Measurements from ENCODE around the gene RNH1.
A peak's percentile ranks its signal among the peaks of the same experiment; 100 is the strongest.

RNH1 gene

DNA sequence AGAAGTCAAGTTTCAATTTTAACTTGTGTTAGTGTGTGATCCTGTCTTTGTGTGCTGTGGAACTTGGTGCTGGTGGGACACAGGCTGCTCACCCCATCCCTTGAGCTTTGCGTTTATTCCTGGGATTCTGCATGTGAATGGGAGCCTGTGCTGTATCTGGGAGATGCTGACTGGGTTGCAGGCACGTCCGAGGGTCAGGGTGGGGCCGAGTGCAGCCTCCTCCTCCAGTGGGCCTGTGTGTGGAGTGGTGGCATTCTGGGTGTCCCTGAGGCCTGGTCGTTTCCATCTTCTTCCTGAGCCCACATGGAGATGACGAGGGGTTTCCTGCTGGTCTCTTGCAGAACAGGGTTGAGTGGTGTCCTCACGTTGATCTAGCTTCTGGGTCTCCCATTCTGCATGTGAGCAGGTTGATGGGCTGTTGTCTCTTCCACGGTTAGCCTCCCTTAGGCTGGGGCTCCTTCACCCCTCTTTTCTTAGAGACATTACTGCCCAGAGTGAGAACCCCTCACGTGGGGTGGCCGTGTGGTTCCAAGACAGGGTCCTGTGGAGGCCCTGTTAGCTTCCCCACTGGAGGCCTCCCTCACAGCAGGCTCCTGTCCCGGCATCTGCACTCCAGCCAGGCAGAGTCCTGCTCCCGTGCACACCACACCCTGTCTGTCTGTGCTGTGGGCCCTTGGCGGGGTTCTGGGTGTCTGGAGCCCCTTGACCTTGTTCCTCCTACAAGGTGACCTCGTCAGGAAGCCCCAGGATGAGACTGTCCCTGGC lies 52.1 kb downstream of the RNH1 start:
- DNase-seq, result no peak

DNA sequence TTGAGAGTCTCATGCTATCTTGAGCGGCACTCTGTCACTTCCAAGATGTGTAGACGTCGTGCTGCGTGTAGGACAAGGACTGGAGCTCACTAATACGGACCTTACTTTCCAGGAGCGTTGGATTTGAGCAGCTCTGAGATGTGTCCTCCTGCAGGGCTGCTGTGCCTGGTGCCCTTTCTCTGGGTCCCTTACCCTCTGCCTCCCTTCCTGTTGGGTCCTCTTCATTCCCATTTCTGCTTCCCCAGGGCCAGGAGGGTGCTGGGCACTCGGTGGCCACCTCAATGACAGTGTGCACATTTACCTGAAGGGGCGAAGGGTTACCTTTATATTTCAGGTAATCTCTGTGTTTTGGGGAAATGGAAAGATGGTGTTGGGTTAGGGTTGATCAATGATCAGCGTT lies 53.0 kb downstream of the RNH1 start:
- DNase-seq, result no peak

DNA sequence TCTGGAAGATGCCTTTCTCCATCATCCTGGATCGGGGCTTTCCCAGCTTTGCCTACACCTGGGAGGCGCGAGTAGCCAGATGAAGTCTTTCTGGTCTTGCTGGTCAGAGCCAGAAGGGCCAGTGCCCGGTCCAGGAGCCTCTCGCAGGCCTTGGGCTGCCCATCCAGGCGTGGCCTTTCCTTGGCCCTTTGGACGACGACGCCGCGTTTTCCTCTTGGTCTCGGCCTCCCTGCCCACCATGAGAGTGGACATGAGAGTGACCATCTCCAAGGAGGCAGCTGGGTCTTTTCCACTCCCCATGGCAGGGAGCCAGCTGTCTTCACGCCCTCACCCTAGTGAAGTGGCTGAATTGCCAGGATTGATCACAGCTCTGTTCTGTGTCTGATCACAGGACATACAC lies 53.5 kb downstream of the RNH1 start:
- DNase-seq, result no peak

DNA sequence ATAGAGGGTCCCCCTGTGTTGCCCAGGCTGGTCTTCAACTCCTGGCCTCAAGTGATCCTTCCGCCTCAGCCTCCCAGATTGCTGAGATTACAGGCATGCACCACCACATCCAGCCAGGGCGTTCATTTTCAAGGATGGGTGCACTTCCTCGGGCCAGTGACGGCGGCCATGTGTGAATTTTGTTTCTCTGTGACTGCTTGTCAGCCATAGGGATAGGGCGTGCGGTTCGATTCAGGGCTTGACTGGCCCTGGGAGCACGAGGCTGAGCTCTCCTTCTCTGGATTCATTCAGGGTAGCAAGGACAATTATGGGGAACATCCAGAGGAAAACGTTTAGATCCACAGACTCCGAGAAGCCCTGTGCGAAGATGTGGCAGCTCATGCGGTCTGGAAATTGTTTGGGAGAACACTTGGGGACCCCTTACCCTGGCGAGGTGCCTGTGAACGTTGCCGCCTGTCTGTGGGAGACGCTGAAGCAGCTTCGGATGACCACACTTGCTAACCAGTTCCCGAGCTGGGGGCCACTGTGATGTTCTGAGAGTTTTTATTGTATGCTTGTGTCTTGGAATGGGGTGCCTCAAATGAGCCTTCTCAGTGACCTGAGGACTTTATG lies 54.0 kb downstream of the RNH1 start:
- no peak for DNase-seq

DNA sequence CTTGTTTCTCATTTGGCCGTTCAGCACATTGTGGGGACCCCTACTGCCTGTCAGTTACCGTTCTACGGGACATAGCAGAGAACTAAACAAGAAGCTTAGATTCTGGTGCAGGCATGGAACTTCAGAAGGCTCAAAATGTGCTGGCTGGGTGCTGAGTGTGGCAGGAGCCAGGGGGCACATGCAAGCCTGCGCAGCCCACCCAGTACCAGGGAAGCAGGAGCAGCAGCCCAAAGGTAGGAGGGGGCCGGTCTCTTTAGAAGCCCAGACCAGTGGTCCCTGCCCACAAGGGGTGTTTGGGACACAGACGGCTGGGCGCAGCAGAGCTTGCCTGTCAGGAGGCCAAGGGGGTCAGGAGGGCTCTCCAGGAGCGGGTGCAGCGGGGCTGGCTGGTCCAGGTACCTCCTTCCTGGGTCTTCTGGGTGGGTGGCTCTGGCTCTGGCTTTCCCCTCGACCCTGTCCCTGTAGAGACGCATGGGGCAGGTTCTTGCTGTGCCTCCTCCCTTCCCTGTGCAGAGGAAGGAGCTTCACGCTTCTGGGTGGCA lies 54.8 kb downstream of the RNH1 start:
- no peak for DNase-seq

DNA sequence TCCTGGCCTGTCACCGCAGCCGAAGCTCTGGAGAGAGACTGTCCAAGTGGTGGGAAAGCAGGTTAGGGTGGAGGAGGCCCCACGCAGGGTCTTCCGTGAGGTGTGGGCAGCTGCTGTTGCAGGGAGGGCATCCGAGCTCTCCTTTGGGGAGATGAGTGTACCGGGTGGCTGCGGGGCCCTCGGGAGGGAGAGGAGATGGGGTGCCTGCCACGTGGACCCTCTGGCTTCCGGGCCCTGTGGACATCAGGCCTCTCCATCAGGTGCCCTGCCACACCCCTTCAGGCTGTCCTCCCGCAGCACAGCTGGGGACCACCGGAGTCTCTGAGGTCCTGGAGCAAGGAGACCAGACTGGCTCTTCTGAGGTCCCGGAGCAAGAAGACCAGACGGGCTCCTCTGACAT lies 55.3 kb downstream of the RNH1 start:
- no peak for DNase-seq

DNA sequence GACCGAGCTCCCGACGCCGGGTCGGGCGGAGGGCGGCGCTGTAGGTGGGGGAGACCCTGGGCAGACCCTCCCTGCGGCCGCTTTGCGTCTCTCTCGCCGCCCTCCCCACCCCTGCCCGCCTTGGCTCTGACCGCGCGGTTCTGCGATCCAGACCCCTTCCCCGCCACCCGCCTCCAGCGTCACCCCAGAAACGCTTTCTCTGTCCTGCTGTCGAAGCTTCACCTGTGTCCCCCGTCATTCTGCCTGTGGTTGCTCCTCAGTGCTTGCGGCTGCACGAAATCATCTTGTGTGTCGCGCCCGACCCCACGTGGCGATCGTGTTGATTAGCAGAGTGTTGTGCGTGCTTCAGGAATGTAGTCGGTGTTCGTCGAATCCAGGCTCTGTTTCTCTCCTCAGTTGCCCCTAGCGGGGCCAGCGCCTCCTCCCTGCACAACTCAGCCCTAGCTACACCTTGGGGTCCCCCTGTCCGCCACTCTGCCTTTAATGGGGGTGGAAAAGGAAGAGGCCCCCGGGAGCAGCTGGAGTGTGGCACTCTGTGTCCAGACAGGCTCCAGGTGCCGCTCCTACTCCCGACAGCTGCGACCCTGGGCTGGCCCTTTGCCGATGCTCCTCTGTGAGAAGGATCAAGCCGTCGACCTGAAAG lies 56.1 kb downstream of the RNH1 start:
- DNase-seq, result peak; percentile 39 to 68 (median 58)

DNA sequence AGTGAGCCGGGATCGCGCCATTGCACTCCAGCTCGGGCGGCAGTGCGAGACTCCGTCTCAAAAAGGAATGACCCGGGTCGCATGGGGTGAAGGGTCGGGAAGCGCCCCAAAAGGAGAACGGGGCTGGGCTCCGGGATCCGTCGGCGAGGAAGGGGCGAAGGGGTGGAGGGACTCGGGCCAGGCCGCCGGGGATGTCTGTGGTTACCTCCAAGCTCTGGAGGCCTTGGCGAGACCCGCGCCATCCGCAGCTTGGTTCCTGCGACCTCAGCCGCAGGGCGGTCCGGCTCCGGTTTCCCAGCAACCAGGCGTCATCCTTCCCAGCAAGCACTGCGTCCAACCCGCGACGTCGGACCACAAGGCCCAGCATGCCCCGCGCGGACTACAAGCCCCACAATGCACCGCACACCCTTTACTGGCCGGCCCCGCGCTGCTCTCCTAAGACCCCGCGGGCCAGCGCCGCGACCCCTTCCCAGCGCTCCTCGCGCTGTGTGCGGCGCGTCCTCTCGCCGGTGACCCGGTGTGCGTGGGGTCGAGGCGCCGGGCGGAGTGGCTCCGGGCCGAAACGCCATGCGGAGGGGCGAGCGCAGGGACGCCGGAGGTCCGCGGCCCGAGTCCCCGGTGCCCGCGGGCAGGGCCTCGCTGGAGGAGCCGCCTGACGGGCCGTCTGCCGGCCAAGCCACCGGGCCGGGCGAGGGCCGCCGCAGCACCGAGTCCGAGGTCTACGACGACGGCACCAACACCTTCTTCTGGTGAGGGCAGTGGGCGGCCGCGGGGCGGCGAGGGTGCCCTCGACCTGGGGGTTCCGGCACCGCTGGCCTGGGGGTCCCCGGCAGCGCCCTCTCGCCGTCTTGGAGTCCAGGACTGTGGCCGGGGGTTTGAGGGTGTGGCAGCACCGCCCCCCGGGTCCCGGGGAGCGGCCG lies 56.9 kb downstream of the RNH1 start, which contains the start of gene PTDSS2:
Gene PTDSS2, plus strand, starts transcription at position 391 of the 920 bp plus-strand sequence. Its CDS starts 177 bp downstream, at position 568.
- DNase-seq, result peak; percentile 83 to 89 (median 87)

DNA sequence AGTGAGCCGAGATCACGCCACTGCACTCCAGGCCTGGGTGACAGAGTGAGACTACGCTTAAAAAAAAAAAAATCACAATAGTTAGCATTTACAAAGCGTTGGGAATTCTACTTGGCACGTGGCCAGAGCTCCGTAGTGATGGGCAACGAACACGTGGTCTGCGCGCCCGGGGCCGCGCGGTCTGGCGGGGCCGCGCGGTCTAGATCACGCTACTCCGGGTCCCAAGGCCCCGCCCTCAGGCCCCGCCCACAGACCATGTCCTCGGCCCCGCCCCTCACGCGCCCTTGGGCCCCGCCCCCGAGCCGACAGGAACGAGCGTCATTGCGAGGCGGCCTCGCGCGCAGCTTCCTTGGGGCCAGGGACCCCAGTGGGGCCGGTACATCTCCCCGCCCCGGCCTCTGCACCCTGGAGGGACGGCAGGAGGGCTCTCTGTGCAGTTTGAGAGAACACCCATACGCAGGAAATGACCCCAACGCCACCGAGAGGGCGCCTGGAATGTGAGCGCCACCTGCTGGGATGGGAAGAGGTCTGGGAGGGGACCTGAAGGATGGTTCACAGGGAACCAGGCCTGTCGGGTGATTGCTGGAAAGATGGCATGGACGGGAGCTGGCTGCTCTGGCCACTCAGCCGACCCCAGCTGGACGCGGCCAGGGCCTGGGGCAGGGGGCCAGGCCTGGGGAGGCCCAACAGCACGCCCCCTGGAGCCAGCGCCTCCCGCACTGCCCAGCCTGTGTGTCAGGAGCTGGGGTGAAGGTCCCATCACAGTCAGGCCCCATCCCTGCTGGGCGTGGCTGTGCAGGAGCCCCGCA lies 58.9 kb downstream of the RNH1 start:
- DNase-seq, result peak; percentile 85 to 96 (median 90)

DNA sequence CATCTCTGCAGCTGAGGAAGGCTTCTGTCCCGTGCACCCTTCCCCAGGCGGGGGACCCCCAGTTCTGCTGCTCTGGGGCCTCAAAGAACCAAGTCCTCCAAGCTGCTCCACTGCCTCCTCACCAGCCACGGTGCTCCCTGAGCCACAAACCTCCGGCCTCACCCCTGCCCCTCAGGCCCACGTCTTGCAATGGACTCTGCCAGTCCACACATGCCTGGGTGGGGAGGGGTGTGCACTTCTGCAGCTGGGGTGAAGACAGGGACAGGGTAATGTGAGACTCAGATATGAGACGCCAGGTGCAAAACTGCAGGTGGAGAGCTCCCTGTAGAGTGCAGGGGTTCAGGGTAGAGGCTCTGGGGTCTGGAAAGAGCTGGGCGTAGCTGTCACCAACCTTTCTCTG lies 60.2 kb downstream of the RNH1 start:
- DNase-seq, result no peak

DNA sequence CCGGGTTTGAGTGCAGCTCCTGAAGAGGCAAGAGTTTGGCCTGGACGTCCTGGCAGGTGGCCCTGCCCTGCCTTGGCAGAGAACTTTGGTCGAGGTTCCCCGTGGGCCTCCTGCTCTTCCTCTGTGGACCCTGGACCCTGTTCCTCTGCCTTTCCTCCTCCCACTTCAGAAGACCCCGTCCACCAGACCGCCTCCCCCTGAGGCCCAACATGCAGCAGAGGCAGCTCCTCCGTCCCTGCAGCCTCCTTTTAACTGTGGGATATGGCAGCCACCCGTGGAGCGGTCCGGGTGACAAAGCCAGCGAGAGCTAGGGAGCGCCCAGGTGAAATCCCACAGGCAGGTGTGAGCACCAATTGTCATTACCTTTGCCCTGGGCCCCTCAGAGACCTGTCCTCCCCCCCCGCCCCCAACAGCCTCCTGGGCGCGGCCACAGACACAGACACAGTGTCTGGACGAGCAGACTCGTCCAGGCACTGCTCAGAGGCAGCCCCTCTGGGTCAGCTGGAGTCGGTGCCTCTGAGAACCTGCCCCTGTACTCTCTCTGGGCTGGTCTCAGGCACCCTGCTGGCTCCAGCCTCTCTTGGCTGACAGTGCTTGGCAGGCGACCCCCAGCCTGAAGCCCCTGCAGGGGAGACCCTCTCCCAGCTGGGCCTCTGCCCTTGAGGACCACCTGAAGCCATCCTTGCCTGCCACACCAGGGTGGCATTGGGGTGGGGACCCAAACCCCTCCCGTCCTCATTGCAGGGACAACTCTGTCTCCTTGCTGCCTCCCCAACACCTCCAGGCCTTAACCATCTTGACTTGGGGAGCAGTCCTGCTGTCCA lies 61.1 kb downstream of the RNH1 start:
- DNase-seq, result no peak

All from activated CD4-positive, CD25-positive, alpha-beta regulatory T cell (primary cell).